IMR-90 (cell line): Measurements from ENCODE around the gene CDH26. TPM values are rescaled to one million over a fixed set of nuclear protein-coding genes. Genes with fewer than 3 reads are reported as not detected.
A peak's percentile ranks its signal among the peaks of the same experiment; 100 is the strongest.

Source experiments
- ATAC-seq: fragments of 200-7000 bp; cut with Tn5 transposase; 2 replicates; pipeline ENCODE4 v1.9.1; 2020; ENCODE audit warnings: low read depth, mild to moderate bottlenecking, moderate library complexity
- BruUV-seq: library from RNA; stranded (reverse); fragments of 400-500 nt; replicated peaks from 2 replicates; lab custom pipeline; 2021; lab: Mats Ljungman, UMichigan
- CTCF ChIA-PET: fragments of 300-600 bp; formaldehyde crosslinking; extraction: SDS; loops from one replicate; lab custom pipeline; 2021; ENCODE audit warnings: antibody characterized with exemption; lab: Yijun Ruan, JAX
- POLR2A ChIA-PET: fragments of 300-600 bp; sonication (Branson Sonifier 250); formaldehyde crosslinking; loops from one replicate; lab custom pipeline; 2022; ENCODE audit warnings: antibody characterized with exemption; ENCODE audit not compliant: unreplicated experiment; lab: Charles Lee
- DNase-seq: peaks from one replicate; pipeline ENCODE4 v3.0.0; 2013
- H2AFZ ChIP-seq: replicated peaks from 2 replicates; pipeline ENCODE3; 2013; ENCODE audit warnings: low read length, mild to moderate bottlenecking; ENCODE audit not compliant: poor library complexity
- H2AK5ac ChIP-seq: 2 replicates; pipeline ENCODE4 v1.6.1; 2013; ENCODE audit warnings: low read depth, low read length, inconsistent platforms
- H2AK9ac ChIP-seq: replicated peaks from 2 replicates; pipeline ENCODE3; 2013; ENCODE audit warnings: mild to moderate bottlenecking, low read depth, low read length, moderate library complexity; ENCODE audit not compliant: poor library complexity
- H2BK120ac ChIP-seq: 2 replicates; pipeline ENCODE4 v1.6.1; 2013; ENCODE audit warnings: low read depth, low read length, inconsistent platforms
- H2BK15ac ChIP-seq: 3 replicates; pipeline ENCODE4 v1.6.1; 2013; ENCODE audit warnings: low read depth, low read length, inconsistent platforms
- H2BK20ac ChIP-seq: 2 replicates; pipeline ENCODE4 v1.6.1; 2013; ENCODE audit warnings: low read depth, mild to moderate bottlenecking, inconsistent platforms, low read length, moderate library complexity
- H2BK5ac ChIP-seq: 2 replicates; pipeline ENCODE4 v1.6.1; 2013; ENCODE audit warnings: mild to moderate bottlenecking, low read depth, low read length, inconsistent platforms; ENCODE audit not compliant: poor library complexity, severe bottlenecking
- H3K14ac ChIP-seq: replicated peaks from 2 replicates; pipeline ENCODE4 v1.6.1; 2013; ENCODE audit warnings: low read depth, low read length, inconsistent platforms
- H3K18ac ChIP-seq: 2 replicates; pipeline ENCODE4 v1.6.1; 2013; ENCODE audit warnings: low read depth, low read length, control low read depth
- H3K23ac ChIP-seq: 2 replicates; pipeline ENCODE4 v1.6.1; 2013; ENCODE audit warnings: low read depth, low read length, inconsistent platforms
- H3K27ac ChIP-seq: 2 replicates; pipeline ENCODE4 v1.5.1; 2013; ENCODE audit warnings: mild to moderate bottlenecking, control low read depth, low read length; ENCODE audit not compliant: insufficient read depth
- H3K27me3 ChIP-seq: 2 replicates; pipeline ENCODE4 v1.6.1; 2013; ENCODE audit warnings: low read length; ENCODE audit not compliant: control insufficient read depth, insufficient read depth
- H3K36me3 ChIP-seq: 2 replicates; pipeline ENCODE4 v1.6.1; 2013; ENCODE audit warnings: low read length, mixed read lengths; ENCODE audit not compliant: control insufficient read depth, insufficient read depth
- H3K4ac ChIP-seq: 2 replicates; pipeline ENCODE4 v1.6.1; 2013; ENCODE audit warnings: low read depth, low read length, inconsistent platforms
- H3K4me1 ChIP-seq: 2 replicates; pipeline ENCODE4 v1.6.1; 2013; ENCODE audit warnings: low read length, mixed read lengths; ENCODE audit not compliant: control insufficient read depth, insufficient read depth
- H3K4me2 ChIP-seq: 2 replicates; pipeline ENCODE4 v1.6.1; 2013; ENCODE audit warnings: low read depth, mild to moderate bottlenecking, control low read depth, low read length, moderate library complexity
- H3K4me3 ChIP-seq: 2 replicates; pipeline ENCODE4 v1.5.1; 2013; ENCODE audit warnings: low read depth, mild to moderate bottlenecking, control low read depth, low read length, moderate library complexity; ENCODE audit not compliant: insufficient read depth
- H3K56ac ChIP-seq: 2 replicates; pipeline ENCODE4 v1.6.1; 2013; ENCODE audit warnings: low read length, inconsistent platforms; ENCODE audit not compliant: insufficient read depth; ENCODE audit errors: extremely low read depth
- H3K79me1 ChIP-seq, 2 experiments: 2 replicates each; pipeline ENCODE4 v1.6.1; 2013; ENCODE audit warnings: low read length in 2 of 2, inconsistent platforms in 1 of 2, low read depth in 1 of 2
- H3K9ac ChIP-seq: 2 replicates; pipeline ENCODE4 v1.6.1; 2013; ENCODE audit warnings: low read depth, low read length, control low read depth
- H3K9me1 ChIP-seq: 2 replicates; pipeline ENCODE4 v1.6.1; 2013; ENCODE audit warnings: low read length, inconsistent platforms; ENCODE audit not compliant: insufficient read depth
- H3K9me3 ChIP-seq: 2 replicates; pipeline ENCODE4 v1.6.1; 2013; ENCODE audit warnings: low read length; ENCODE audit not compliant: control insufficient read depth, insufficient read depth
- H4K20me1 ChIP-seq: 2 replicates; pipeline ENCODE4 v1.6.1; 2013; ENCODE audit warnings: low read length, inconsistent platforms; ENCODE audit not compliant: insufficient read depth
- H4K5ac ChIP-seq: 2 replicates; pipeline ENCODE4 v1.6.1; 2013; ENCODE audit warnings: mild to moderate bottlenecking, low read depth, low read length, control low read depth
- H4K8ac ChIP-seq, 2 experiments: 2 replicates each; pipeline ENCODE4 v1.6.1; 2013; ENCODE audit warnings: low read depth in 2 of 2, low read length in 2 of 2, control low read depth in 1 of 2, inconsistent platforms in 1 of 2
- H4K91ac ChIP-seq: 2 replicates; pipeline ENCODE4 v1.6.1; 2013; ENCODE audit warnings: low read depth, low read length, inconsistent platforms; ENCODE audit not compliant: insufficient read depth
- BHLHE40 ChIP-seq: fragments of 150-350 bp; IDR thresholded peaks from 2 replicates; pipeline ENCODE4 v1.6.1; 2016; ENCODE audit warnings: mild to moderate bottlenecking, low read depth, low read length
- CEBPB ChIP-seq: IDR thresholded peaks from 2 replicates; pipeline ENCODE4 v1.6.1; 2012; ENCODE audit warnings: low read depth, low read length, improper control_type of control experiment
- CHD1 ChIP-seq: IDR thresholded peaks from 2 replicates; pipeline ENCODE4 v1.6.1; 2012; ENCODE audit warnings: low read depth, low read length, improper control_type of control experiment
- FOS ChIP-seq: fragments of 150-350 bp; IDR thresholded peaks from 2 replicates; pipeline ENCODE4 v1.6.1; 2016; ENCODE audit warnings: low read depth, low read length
- MAFK ChIP-seq: IDR thresholded peaks from 2 replicates; pipeline ENCODE4 v1.6.1; 2012; ENCODE audit warnings: low read depth, low read length, improper control_type of control experiment
- MAZ ChIP-seq: IDR thresholded peaks from 2 replicates; pipeline ENCODE4 v1.6.1; 2012; ENCODE audit warnings: low read depth, mild to moderate bottlenecking, low read length, improper control_type of control experiment, moderate library complexity, borderline replicate concordance
- MXI1 ChIP-seq: IDR thresholded peaks from 2 replicates; pipeline ENCODE4 v1.6.1; 2012; ENCODE audit warnings: low read depth, mild to moderate bottlenecking, low read length, moderate library complexity, borderline replicate concordance
- NFE2L2 ChIP-seq: fragments of 150-350 bp; IDR thresholded peaks from 2 replicates; pipeline ENCODE4 v1.6.1; 2016; ENCODE audit warnings: low read depth, mild to moderate bottlenecking, low read length
- POLR2A ChIP-seq: IDR thresholded peaks from 2 replicates; pipeline ENCODE4 v1.6.1; 2012; ENCODE audit warnings: mild to moderate bottlenecking, low read depth, low read length
- RAD21 ChIP-seq: IDR thresholded peaks from 2 replicates; pipeline ENCODE4 v1.6.1; 2012; ENCODE audit warnings: low read length, improper control_type of control experiment
- RCOR1 ChIP-seq: IDR thresholded peaks from 2 replicates; pipeline ENCODE4 v1.6.1; 2012; ENCODE audit warnings: mild to moderate bottlenecking, low read length, improper control_type of control experiment; ENCODE audit not compliant: insufficient replicate concordance
- RFX5 ChIP-seq: IDR thresholded peaks from 2 replicates; pipeline ENCODE4 v1.8.0; 2012; ENCODE audit warnings: low read depth, mild to moderate bottlenecking, low read length, moderate library complexity
- SMC3 ChIP-seq: fragments of 150-350 bp; IDR thresholded peaks from 2 replicates; pipeline ENCODE4 v1.6.1; 2016; ENCODE audit warnings: low read depth, mild to moderate bottlenecking, antibody characterized with exemption, low read length, moderate library complexity
- WGBS, 2 experiments: methylation state at CpG; one replicate each; pipeline versions ENCODE4 v1.1.5 to v1.1.7; 2013; ENCODE audit warnings: missing lambda C conversion rate in 2 of 2; ENCODE audit not compliant: insufficient read length in 1 of 2; ENCODE audit errors: extremely low coverage in 2 of 2; 5-methylcytosine and 5-hydroxymethylcytosine counted together
- dilution Hi-C: fragments of 300-500 bp; cut with HindIII; formaldehyde crosslinking; loops from one replicate; pipeline ENCODE4 v1.14.3; 2018; ENCODE audit warnings: low sequenced_read_pairs; ENCODE audit not compliant: unreplicated experiment
- in situ Hi-C: fragments of 300-500 bp; cut with MboI; formaldehyde crosslinking; loops from 3 replicates; pipeline ENCODE4 v1.14.3; 2019; ENCODE audit warnings: low sequenced_read_pairs, inconsistent platforms, mixed read lengths
- intact Hi-C: fragments of 100-400 bp; cut with micrococcal nuclease; formaldehyde crosslinking; loops from 2 replicates; pipeline ENCODE4 v1.10.0; 2022
- polyA plus RNA-seq, 3 experiments: library from polyadenylated mRNA; depleted of rRNA; stranded (reverse); fragments of >200 nt; gene quantifications; 2 replicates each; pipeline ENCODE4 v1.2.3, GENCODE V29; 2012; ENCODE audit warnings: low replicate concordance in 1 of 3
- total RNA-seq: library from RNA; depleted of rRNA; stranded (reverse); fragments of >200 nt; gene quantifications from 2 replicates; pipeline ENCODE4 v1.2.3, GENCODE V29; 2012
- TF ChIP-seq, protein P1 (sequence below): fragments of 150-350 bp; IDR thresholded peaks from 2 replicates; pipeline ENCODE4 v1.6.1; 2016; ENCODE audit warnings: low read depth, mild to moderate bottlenecking, low read length, moderate library complexity, borderline replicate concordance
- TF ChIP-seq, protein P2 (sequence below): fragments of 150-350 bp; IDR thresholded peaks from 2 replicates; pipeline ENCODE4 v1.6.1; 2017; ENCODE audit warnings: mild to moderate bottlenecking, antibody characterized with exemption, low read length, low read depth
- TF ChIP-seq, protein P3 (sequence below): conservative IDR thresholded peaks from 2 replicates; pipeline ENCODE4 v1.5.1; 2012; ENCODE audit warnings: mild to moderate bottlenecking, low read depth, low read length, improper control_type of control experiment

Gene CDH26
- total and polyA plus RNA-seq, 2 of the 4 experiments (the other 2 are of a cell fraction), result not detected

DNA sequence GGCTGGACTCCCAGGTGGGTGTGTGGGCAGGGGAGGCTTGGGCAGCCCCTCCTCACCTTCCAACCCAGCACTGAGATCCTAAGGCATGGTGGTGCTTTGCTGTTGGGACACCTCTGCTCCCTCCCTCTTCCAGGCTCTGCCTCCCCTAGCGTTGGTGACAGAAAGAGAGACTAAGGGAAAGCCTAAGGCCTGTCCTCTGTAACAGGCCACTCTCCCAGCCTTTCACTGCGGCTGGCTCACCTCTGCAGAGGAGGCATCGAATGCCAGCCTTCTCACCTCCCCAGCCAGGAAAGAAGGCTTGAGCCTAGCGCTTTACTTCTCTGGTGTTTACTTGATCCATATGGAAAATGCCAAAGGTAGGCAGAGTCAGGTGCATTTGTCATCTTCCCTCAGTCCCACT, 3.5 kb upstream of the CDH26 start:
- Histone ChIP-seq H2BK120ac (no peak overlapping the region), H3K9me1 (no peaks in the 10 kb centered on the region), H2AK5ac (no peak overlapping the region), H4K8ac (no peak overlapping the region), H3K4ac (no peak overlapping the region), H3K14ac (no peak overlapping the region), H2BK15ac (no peak overlapping the region), H3K56ac (no peak overlapping the region), H3K23ac (no peak overlapping the region), H2BK5ac (no peak overlapping the region), H3K18ac (no peak overlapping the region), H3K27ac (no peak overlapping the region), H3K9me3 (no peaks in the 10 kb centered on the region), H3K79me1 (no peaks in the 10 kb centered on the region), H3K4me2 (no peak overlapping the region), H3K4me1 (no peaks in the 10 kb centered on the region), H3K9ac (no peak overlapping the region), H2BK20ac (no peak overlapping the region), H4K5ac (no peak overlapping the region), H2AFZ (no peak overlapping the region), H3K36me3 (no peaks in the 10 kb centered on the region), H4K20me1 (no peaks in the 10 kb centered on the region), H3K27me3 (peaks cover 7% of the 10 kb centered on the region), H3K4me3 (no peak overlapping the region), H2AK9ac (peak overlapping the region; percentile 26), H4K91ac (no peak overlapping the region)
- TF ChIP-seq POLR2A (no peak), SMC3 (no peak), CEBPB (no peak), RFX5 (no peak), CHD1 (no peak), RAD21 (no peak), NFE2L2 (no peak), BHLHE40 (no peak), MXI1 (no peak), MAZ (no peak), FOS (no peak), RCOR1 (no peak), MAFK (no peak)
- TF ChIP-seq, protein P1, sequence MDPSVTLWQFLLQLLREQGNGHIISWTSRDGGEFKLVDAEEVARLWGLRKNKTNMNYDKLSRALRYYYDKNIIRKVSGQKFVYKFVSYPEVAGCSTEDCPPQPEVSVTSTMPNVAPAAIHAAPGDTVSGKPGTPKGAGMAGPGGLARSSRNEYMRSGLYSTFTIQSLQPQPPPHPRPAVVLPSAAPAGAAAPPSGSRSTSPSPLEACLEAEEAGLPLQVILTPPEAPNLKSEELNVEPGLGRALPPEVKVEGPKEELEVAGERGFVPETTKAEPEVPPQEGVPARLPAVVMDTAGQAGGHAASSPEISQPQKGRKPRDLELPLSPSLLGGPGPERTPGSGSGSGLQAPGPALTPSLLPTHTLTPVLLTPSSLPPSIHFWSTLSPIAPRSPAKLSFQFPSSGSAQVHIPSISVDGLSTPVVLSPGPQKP, result no peak
- TF ChIP-seq, protein P2, sequence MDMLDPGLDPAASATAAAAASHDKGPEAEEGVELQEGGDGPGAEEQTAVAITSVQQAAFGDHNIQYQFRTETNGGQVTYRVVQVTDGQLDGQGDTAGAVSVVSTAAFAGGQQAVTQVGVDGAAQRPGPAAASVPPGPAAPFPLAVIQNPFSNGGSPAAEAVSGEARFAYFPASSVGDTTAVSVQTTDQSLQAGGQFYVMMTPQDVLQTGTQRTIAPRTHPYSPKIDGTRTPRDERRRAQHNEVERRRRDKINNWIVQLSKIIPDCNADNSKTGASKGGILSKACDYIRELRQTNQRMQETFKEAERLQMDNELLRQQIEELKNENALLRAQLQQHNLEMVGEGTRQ, result no peak
- TF ChIP-seq, protein P3, sequence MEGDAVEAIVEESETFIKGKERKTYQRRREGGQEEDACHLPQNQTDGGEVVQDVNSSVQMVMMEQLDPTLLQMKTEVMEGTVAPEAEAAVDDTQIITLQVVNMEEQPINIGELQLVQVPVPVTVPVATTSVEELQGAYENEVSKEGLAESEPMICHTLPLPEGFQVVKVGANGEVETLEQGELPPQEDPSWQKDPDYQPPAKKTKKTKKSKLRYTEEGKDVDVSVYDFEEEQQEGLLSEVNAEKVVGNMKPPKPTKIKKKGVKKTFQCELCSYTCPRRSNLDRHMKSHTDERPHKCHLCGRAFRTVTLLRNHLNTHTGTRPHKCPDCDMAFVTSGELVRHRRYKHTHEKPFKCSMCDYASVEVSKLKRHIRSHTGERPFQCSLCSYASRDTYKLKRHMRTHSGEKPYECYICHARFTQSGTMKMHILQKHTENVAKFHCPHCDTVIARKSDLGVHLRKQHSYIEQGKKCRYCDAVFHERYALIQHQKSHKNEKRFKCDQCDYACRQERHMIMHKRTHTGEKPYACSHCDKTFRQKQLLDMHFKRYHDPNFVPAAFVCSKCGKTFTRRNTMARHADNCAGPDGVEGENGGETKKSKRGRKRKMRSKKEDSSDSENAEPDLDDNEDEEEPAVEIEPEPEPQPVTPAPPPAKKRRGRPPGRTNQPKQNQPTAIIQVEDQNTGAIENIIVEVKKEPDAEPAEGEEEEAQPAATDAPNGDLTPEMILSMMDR, result no peak
- ChIA-PET CTCF (interaction anchor here (1.0 to 1.8 kb wide), 2 partner anchors 18 to 171 kb away, joined by 3 to 7 read pairs; no protein-coding TSS in a partner anchor), POLR2A (no interaction called here)
- no TSS peak for BruUV-seq
- WGBS, 2 experiments, result no CpG with 5 or more reads among the region's 4 CpGs
- DNase-seq (no peak), ATAC-seq (no peak)
- intact Hi-C loops, result no loop called here
- dilution Hi-C loops, result no loop called here
- in situ Hi-C loops, result no loop called here
